Fibroblast of mammary gland (primary cell): Measurements from ENCODE around the gene TBC1D5.

Experiments used
- DNase-seq: peaks from one replicate; pipeline ENCODE4 v3.0.0-alpha.2; 2010; ENCODE audit warnings: low read depth
- H3K4me3 ChIP-seq: 2 replicates; pipeline ENCODE4 v1.5.1; 2011; ENCODE audit warnings: low read depth, mild to moderate bottlenecking, low read length, moderate library complexity; ENCODE audit not compliant: control insufficient read depth
- CTCF ChIP-seq: conservative IDR thresholded peaks from 2 replicates; pipeline ENCODE4 v1.5.1; 2011; ENCODE audit warnings: low read depth, low read length, inconsistent platforms; ENCODE audit not compliant: control insufficient read depth, insufficient read depth

Gene TBC1D5

GRCh38 chr3:17592956-17593355 is 149.5 kb downstream of the TBC1D5 start:
- no peak for TF ChIP-seq CTCF
- no peak for DNase-seq
- H3K4me3 ChIP-seq: no peak overlapping the region

GRCh38 chr3:17590465-17590864 is 152.0 kb downstream of the TBC1D5 start:
- TF ChIP-seq CTCF: no peak
- DNase-seq: no peak
- no peak overlapping the region for H3K4me3 ChIP-seq

- DNase-seq: no peak
- no peak overlapping the region for H3K4me3 ChIP-seq
- no peak for TF ChIP-seq CTCF
Observed at GRCh38 chr3:17589888-17590287, 152.5 kb downstream of the TBC1D5 start.

- no peak overlapping the region for H3K4me3 ChIP-seq
- no peak for TF ChIP-seq CTCF
- DNase-seq: no peak
Observed at GRCh38 chr3:17588422-17588821, 154.0 kb downstream of the TBC1D5 start.

- no peak for TF ChIP-seq CTCF
Observed at GRCh38 chr3:17585394-17586325, 156.8 kb downstream of the TBC1D5 start.

GRCh38 chr3:17584066-17584465 is 158.4 kb downstream of the TBC1D5 start:
- H3K4me3 ChIP-seq: no peak overlapping the region
- no peak for DNase-seq
- TF ChIP-seq CTCF: no peak

More at GRCh38 chr3:17585394-17586325, 156.8 kb downstream of the TBC1D5 start:
- H3K4me3 ChIP-seq: no peak overlapping the region
- peak; percentile 15 for DNase-seq
